GM18498 (cell line): Measurements from ENCODE around the gene CASKIN2.
"Not testable (repeated sequence)": the region's sequence is repeated elsewhere in the genome, so short reads cannot be mapped to it uniquely, and the experiment has no call there.

ENCODE experiments used
- ATAC-seq: cut with Tn5 transposase; IDR thresholded peaks from one replicate; pipeline ENCODE4 v1.9.1; 2021; ENCODE audit warnings: mild to moderate bottlenecking, moderate library complexity; ENCODE audit not compliant: unreplicated experiment

CASKIN2 gene

GRCh38 chr17:75475851-75476250 lies 39.5 kb downstream of the CASKIN2 start:
- ATAC-seq, result no peak

- ATAC-seq, result no peak
Observed at GRCh38 chr17:75475144-75475835, 40.0 kb downstream of the CASKIN2 start.

- no peak for ATAC-seq
Observed at GRCh38 chr17:75474736-75475135, 40.6 kb downstream of the CASKIN2 start.

GRCh38 chr17:75473246-75473645 lies 42.1 kb downstream of the CASKIN2 start:
- ATAC-seq, result no peak

- no peak for ATAC-seq
Observed at GRCh38 chr17:75472119-75472518, 43.2 kb downstream of the CASKIN2 start.

GRCh38 chr17:75471207-75471606 lies 44.1 kb downstream of the CASKIN2 start:
- no peak for ATAC-seq

GRCh38 chr17:75468779-75469373 lies 46.5 kb downstream of the CASKIN2 start:
- ATAC-seq, result no peak

- ATAC-seq, result no peak
Observed at GRCh38 chr17:75468291-75468754, 47.0 kb downstream of the CASKIN2 start.

GRCh38 chr17:75465039-75465438 lies 50.3 kb downstream of the CASKIN2 start:
- ATAC-seq, result no peak

- ATAC-seq, result no peak
Observed at GRCh38 chr17:75463603-75464002, 51.7 kb downstream of the CASKIN2 start.

GRCh38 chr17:75460295-75460694 lies 55.0 kb downstream of the CASKIN2 start:
- ATAC-seq, result no peak

- ATAC-seq, result peak; percentile 44
Observed at GRCh38 chr17:75459590-75460267, 55.6 kb downstream of the CASKIN2 start.

- no peak for ATAC-seq
Observed at GRCh38 chr17:75459246-75459589, 56.1 kb downstream of the CASKIN2 start.

- ATAC-seq, result no peak
Observed at GRCh38 chr17:75457047-75457654, 58.2 kb downstream of the CASKIN2 start.

GRCh38 chr17:75456417-75457046 lies 58.8 kb downstream of the CASKIN2 start, which contains the start of gene TMEM94:
Gene TMEM94, plus strand, starts transcription at chr17:75456635. Its CDS starts 15,271 bp downstream, at chr17:75471906.
- ATAC-seq, result peak; percentile 91

GRCh38 chr17:75456039-75456416 lies 59.3 kb downstream of the CASKIN2 start:
- no peak for ATAC-seq

GRCh38 chr17:75454672-75455071 lies 60.7 kb downstream of the CASKIN2 start:
- not testable (repeated sequence) for ATAC-seq

GRCh38 chr17:75454193-75454592 lies 61.1 kb downstream of the CASKIN2 start:
- ATAC-seq, result no peak

GRCh38 chr17:75450270-75450669 lies 65.1 kb downstream of the CASKIN2 start:
- no peak for ATAC-seq
